MM.1S (cell line): Measurements from ENCODE around the gene COL18A1.

Experiments
- DNase-seq: peaks from one replicate; pipeline ENCODE4 v3.0.0-alpha.2; 2015
- H2AFZ ChIP-seq: fragments of 300-600 bp; sonication (generic); 2 replicates; pipeline ENCODE4 v1.6.0; 2016; ENCODE audit warnings: antibody characterized with exemption, low read length
- H3F3A ChIP-seq: fragments of 300-600 bp; sonication (generic); 2 replicates; pipeline ENCODE4 v1.6.1; 2016; ENCODE audit warnings: mild to moderate bottlenecking, antibody characterized with exemption, low read length, moderate library complexity, mixed read lengths; ENCODE audit not compliant: insufficient read depth
- H3K27ac ChIP-seq: fragments of 300-600 bp; sonication (generic); 2 replicates; pipeline ENCODE4 v1.5.1; 2016; ENCODE audit warnings: mild to moderate bottlenecking, low read length
- H3K27me3 ChIP-seq: fragments of 300-600 bp; sonication (generic); replicated peaks from 2 replicates; pipeline ENCODE4 v1.6.0; 2016; ENCODE audit warnings: low read length; ENCODE audit not compliant: insufficient read depth
- H3K36me3 ChIP-seq: fragments of 300-600 bp; sonication (generic); replicated peaks from 2 replicates; pipeline ENCODE4 v1.6.1; 2016; ENCODE audit warnings: mild to moderate bottlenecking, low read length, mixed read lengths; ENCODE audit not compliant: insufficient read depth
- H3K4me1 ChIP-seq: fragments of 300-600 bp; sonication (generic); 2 replicates; pipeline ENCODE4 v1.6.1; 2016; ENCODE audit warnings: low read length, mixed read lengths
- H3K4me2 ChIP-seq: fragments of 300-600 bp; sonication (generic); 2 replicates; pipeline ENCODE4 v1.6.0; 2016; ENCODE audit warnings: low read depth, low read length
- H3K4me3 ChIP-seq: fragments of 300-600 bp; sonication (generic); 2 replicates; pipeline ENCODE4 v1.5.1; 2016; ENCODE audit warnings: low read length, mixed read lengths
- H3K79me2 ChIP-seq: fragments of 300-600 bp; sonication (generic); 2 replicates; pipeline ENCODE4 v1.6.1; 2016; ENCODE audit warnings: mixed run types, low read length, mixed read lengths
- H3K9ac ChIP-seq: fragments of 300-600 bp; sonication (generic); 2 replicates; pipeline ENCODE4 v1.6.1; 2016; ENCODE audit warnings: low read length, mixed read lengths
- H3K9me2 ChIP-seq: fragments of 300-600 bp; sonication (generic); replicated peaks from 2 replicates; pipeline ENCODE4 v1.6.1; 2016; ENCODE audit warnings: mild to moderate bottlenecking, low read length, mixed read lengths; ENCODE audit not compliant: insufficient read depth
- H3K9me3 ChIP-seq: fragments of 300-600 bp; sonication (generic); replicated peaks from 2 replicates; pipeline ENCODE4 v1.6.1; 2016; ENCODE audit warnings: mild to moderate bottlenecking, low read length, mixed read lengths; ENCODE audit not compliant: insufficient read depth
- H4K20me1 ChIP-seq: fragments of 300-600 bp; sonication (generic); 2 replicates; pipeline ENCODE4 v1.6.1; 2016; ENCODE audit warnings: mild to moderate bottlenecking, low read length, moderate library complexity, mixed read lengths; ENCODE audit not compliant: insufficient read depth
- CTCF ChIP-seq: fragments of 300-600 bp; sonication (generic); IDR thresholded peaks from 2 replicates; pipeline ENCODE4 v1.5.1; 2016; ENCODE audit warnings: antibody characterized with exemption, low read length, mixed read lengths
- EZH2 ChIP-seq: fragments of 300-600 bp; sonication (generic); optimal IDR thresholded peaks from 2 replicates; pipeline ENCODE3; 2017; ENCODE audit warnings: low read depth, mild to moderate bottlenecking, antibody characterized with exemption, low read length, mixed read lengths
- EZH2phosphoT487 ChIP-seq: fragments of 300-600 bp; sonication (generic); IDR thresholded peaks from 2 replicates; pipeline ENCODE4 v1.6.1; 2018; ENCODE audit warnings: antibody characterized with exemption, low read length

COL18A1 gene

GRCh38 chr21:45433301-45433700 is 28.3 kb downstream of the COL18A1 start:
- H3K4me3 ChIP-seq, result no peak overlapping the region
- H3K4me2 ChIP-seq, result no peak overlapping the region
- no peaks in the 10 kb centered on the region for H3K9me3 ChIP-seq
- TF ChIP-seq CTCF (no peak), EZH2phosphoT487 (no peak), EZH2 (no peak)
- H3K36me3 ChIP-seq, result no peaks in the 10 kb centered on the region
- H3K9ac ChIP-seq, result no peak overlapping the region
- H4K20me1 ChIP-seq, result no peaks in the 10 kb centered on the region
- no peaks in the 10 kb centered on the region for H3F3A ChIP-seq
- H3K9me2 ChIP-seq, result no peaks in the 10 kb centered on the region
- no peaks in the 10 kb centered on the region for H3K4me1 ChIP-seq
- no peak for DNase-seq
- H2AFZ ChIP-seq, result no peak overlapping the region
- H3K27ac ChIP-seq, result no peak overlapping the region
- peaks cover 78% of the 10 kb centered on the region for H3K27me3 ChIP-seq
- H3K79me2 ChIP-seq, result no peaks in the 10 kb centered on the region

- no peaks in the 10 kb centered on the region for H4K20me1 ChIP-seq
- no peaks in the 10 kb centered on the region for H3K9me3 ChIP-seq
- no peak overlapping the region for H3K4me2 ChIP-seq
- no peaks in the 10 kb centered on the region for H3K36me3 ChIP-seq
- H3K4me1 ChIP-seq, result no peaks in the 10 kb centered on the region
- peaks cover 78% of the 10 kb centered on the region for H3K27me3 ChIP-seq
- H3K9ac ChIP-seq, result no peak overlapping the region
- no peaks in the 10 kb centered on the region for H3F3A ChIP-seq
- no peak overlapping the region for H2AFZ ChIP-seq
- TF ChIP-seq EZH2, result no peak
- TF ChIP-seq EZH2phosphoT487, result no peak
- no peak for TF ChIP-seq CTCF
- no peaks in the 10 kb centered on the region for H3K9me2 ChIP-seq
- no peaks in the 10 kb centered on the region for H3K79me2 ChIP-seq
- H3K4me3 ChIP-seq, result no peak overlapping the region
- H3K27ac ChIP-seq, result no peak overlapping the region
- DNase-seq, result no peak
These were observed 29.1 kb downstream of the COL18A1 start for GRCh38 chr21:45433911-45434644.

- H2AFZ ChIP-seq, result no peak overlapping the region
- H3F3A ChIP-seq, result no peaks in the 10 kb centered on the region
- H3K27me3 ChIP-seq, result peaks cover 75% of the 10 kb centered on the region
- no peak overlapping the region for H3K4me2 ChIP-seq
- TF ChIP-seq CTCF (no peak), EZH2 (no peak)
- no peaks in the 10 kb centered on the region for H4K20me1 ChIP-seq
- no peak overlapping the region for H3K4me3 ChIP-seq
- H3K4me1 ChIP-seq, result no peaks in the 10 kb centered on the region
- H3K36me3 ChIP-seq, result no peaks in the 10 kb centered on the region
- H3K9ac ChIP-seq, result no peak overlapping the region
- DNase-seq, result no peak
- H3K79me2 ChIP-seq, result no peaks in the 10 kb centered on the region
- no peak overlapping the region for H3K27ac ChIP-seq
- H3K9me3 ChIP-seq, result no peaks in the 10 kb centered on the region
- no peaks in the 10 kb centered on the region for H3K9me2 ChIP-seq
These were observed 29.8 kb downstream of the COL18A1 start for GRCh38 chr21:45434645-45435217.
